HG03135 (cell line): Measurements from ENCODE around the gene IQCN.

Experiments used
- ATAC-seq: cut with Tn5 transposase; IDR thresholded peaks from one replicate; pipeline ENCODE4 v1.9.1; 2021; ENCODE audit warnings: mild to moderate bottlenecking, moderate library complexity; ENCODE audit not compliant: unreplicated experiment

IQCN gene, protein sequence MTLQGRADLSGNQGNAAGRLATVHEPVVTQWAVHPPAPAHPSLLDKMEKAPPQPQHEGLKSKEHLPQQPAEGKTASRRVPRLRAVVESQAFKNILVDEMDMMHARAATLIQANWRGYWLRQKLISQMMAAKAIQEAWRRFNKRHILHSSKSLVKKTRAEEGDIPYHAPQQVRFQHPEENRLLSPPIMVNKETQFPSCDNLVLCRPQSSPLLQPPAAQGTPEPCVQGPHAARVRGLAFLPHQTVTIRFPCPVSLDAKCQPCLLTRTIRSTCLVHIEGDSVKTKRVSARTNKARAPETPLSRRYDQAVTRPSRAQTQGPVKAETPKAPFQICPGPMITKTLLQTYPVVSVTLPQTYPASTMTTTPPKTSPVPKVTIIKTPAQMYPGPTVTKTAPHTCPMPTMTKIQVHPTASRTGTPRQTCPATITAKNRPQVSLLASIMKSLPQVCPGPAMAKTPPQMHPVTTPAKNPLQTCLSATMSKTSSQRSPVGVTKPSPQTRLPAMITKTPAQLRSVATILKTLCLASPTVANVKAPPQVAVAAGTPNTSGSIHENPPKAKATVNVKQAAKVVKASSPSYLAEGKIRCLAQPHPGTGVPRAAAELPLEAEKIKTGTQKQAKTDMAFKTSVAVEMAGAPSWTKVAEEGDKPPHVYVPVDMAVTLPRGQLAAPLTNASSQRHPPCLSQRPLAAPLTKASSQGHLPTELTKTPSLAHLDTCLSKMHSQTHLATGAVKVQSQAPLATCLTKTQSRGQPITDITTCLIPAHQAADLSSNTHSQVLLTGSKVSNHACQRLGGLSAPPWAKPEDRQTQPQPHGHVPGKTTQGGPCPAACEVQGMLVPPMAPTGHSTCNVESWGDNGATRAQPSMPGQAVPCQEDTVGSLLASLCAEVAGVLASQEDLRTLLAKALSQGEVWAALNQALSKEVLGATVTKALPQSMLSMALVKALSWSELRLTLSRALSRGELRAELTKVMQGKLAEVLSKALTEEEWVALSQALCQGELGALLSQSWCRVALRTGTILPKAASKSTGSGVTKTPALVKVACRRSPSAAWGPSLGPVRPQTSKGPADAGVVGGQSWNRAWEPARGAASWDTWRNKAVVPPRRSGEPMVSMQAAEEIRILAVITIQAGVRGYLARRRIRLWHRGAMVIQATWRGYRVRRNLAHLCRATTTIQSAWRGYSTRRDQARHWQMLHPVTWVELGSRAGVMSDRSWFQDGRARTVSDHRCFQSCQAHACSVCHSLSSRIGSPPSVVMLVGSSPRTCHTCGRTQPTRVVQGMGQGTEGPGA (N-terminal part only)

DNA sequence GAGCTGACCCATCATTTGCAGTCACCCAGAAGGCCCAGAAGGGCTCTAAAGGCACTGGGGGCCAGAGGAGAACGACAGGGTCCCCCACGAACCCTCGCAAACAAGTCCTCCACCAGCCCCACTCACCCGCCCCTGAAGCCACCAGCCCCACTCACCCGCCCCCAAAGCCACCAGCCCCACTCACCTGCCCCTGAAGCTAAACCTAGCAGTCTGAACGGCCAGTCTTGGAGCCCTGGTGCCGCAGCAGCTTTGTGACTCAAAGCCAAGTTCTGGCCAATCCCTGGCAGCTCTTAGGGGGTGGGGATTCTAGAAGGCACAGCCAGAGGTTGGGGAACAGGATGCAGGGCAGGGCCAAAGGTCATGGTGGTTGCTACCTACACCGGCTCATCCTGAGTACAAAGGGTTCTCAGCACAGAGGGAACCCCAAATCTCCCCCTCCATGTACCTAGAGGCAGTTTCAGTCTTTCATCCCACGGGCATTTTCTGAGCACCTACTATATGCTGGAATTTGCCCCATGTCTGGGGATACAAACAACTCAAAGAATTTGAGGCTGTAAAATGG lies at the start of gene IQCN:
Gene IQCN (minus strand): TSS at position 234 of the 562 bp plus-strand sequence. CDS start 4,974 bp downstream, outside the sequence.
- no peak for ATAC-seq

DNA sequence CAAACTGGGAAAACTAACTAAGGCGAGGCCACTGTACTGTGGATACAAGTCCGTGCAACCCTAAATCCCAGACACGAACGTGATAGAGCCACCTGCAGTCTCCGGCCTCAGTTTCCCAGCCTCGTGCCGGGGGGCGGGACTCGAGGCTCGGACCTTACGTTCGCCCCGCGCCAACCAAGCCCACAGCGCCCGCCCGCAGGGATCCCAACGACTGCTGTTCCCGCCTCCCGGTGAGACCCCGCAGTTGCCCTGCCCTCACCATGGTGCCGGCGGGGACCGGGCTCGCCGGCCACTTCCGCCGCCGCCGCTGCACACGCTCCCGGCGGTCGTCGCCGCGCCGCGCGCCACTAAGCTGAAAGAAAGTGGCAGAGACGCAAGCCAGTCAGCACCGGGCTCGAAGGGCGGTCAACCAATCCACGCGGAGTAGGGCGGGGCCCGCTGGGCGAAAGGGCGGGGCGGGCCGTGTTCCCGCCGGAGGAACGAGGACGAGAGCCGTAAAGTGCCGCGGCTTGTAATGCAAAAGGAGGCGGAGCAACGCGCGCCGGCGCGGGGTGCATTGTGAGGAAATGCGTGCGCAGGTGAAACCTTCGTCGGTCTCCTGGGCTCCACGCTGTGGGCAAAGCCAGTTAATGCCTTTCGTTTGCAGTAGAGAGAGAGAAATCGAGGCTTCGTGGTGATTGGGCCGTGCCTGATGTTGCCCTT lies 48.7 kb upstream of the IQCN start, which contains the start of gene LSM4:
Gene LSM4 (minus strand): TSS at position 318 of the 702 bp plus-strand sequence. CDS start 56 bp downstream, at position 262.
- peak; percentile 86 for ATAC-seq

DNA sequence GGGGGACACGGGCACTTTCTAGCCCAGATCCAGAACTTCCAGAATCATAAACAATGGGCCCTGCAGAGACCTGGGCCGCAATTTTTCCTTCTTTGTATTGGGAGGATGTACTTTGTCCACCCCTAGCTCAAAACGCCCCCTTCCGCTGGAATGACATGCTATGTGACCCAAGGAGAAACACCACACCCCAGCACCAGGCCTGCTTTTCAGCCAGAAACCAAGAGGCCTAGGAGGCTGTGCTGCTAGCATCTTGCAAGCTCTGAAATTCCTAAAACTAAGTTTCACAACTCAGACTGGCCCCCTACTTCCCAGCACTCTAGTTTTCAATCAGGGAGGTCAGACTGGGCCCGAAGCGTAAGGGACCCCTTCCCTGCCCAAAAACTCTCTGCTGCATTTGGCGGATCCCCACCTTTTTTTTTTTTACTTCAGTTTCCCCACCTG lies 48.1 kb upstream of the IQCN start:
- ATAC-seq = no peak

DNA sequence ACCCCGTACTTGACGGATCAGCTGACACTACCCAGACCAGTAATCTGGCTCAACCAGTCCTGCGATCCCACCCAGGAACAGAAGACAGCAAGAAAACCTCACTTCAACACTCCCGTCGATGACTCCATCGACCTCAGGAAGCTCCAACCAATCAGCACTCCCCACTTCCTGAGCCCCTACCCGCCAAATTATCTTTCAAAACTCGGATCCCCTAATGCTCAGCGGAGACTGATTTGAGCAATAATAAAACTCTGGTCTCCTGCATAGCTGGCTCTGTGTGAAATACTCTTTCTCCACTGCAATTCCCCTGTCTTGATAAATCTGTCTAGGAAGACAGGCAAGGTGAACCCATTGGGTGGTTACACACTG lies 47.5 kb upstream of the IQCN start:
- no peak for ATAC-seq

DNA sequence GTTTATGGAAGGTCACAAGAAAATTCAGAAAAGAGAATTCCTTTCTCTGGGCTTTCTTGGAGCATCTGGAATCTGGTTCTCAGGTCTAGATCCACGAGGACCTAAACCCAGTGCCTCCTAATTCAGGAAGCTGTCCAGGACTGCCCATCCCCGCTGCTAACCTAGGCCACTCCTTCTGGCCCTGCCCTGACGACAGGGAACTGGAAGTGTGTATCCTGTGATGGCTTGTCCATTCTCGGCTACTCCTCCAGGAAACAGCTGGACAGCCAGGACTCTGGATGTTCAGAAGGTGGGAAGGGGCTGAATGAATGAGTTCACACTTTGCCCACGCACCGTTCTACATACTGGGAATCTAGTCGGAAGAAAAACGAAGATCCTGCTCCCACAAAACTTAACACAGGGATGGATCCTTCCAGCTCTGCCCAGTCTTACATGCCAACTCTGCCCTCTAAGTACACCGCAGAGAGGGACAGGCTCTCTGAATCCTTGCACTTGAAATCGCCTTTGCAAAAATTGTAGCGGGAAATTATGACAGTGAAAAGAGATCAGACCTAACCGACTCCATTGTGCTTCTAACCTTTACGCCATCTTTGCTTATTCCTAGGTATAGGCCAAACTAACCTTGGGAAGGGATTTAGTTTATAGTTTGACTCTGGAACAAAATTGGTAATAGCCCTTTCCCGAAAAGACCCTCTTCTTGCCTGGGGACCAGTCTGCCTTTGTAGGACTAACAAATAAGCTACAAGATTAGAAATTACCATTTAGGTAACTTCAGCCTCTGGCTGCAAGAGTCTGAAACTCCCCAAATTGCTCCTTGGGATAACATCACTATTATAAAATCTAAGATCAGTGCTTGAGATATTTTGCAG lies 46.8 kb upstream of the IQCN start:
- no peak for ATAC-seq

DNA sequence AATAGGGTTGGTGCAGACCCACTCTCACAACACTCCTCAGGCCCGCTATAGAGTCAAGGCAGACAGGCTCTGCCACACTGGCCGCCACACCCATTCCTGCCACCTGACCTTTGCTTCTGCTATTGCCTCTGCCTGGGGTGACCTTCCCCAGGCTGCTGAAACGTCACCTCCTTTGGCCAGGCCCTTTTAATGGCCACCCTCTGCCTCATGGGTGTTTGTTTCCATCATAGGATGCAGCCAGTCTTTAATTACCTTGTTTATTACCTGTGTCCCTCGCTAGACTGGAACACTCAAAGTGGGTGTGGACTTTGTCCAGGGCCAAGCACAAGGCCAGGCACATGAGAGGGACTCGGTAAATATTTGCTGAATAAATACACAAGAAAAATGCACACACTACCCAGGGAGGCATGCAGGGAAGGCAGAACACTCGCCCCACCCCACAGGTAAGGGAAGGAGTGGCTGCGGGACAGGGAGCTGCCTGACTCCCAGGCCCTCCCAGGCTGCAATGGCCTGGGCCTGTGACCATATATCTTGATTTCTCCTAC lies 45.4 kb upstream of the IQCN start:
- no peak for ATAC-seq

DNA sequence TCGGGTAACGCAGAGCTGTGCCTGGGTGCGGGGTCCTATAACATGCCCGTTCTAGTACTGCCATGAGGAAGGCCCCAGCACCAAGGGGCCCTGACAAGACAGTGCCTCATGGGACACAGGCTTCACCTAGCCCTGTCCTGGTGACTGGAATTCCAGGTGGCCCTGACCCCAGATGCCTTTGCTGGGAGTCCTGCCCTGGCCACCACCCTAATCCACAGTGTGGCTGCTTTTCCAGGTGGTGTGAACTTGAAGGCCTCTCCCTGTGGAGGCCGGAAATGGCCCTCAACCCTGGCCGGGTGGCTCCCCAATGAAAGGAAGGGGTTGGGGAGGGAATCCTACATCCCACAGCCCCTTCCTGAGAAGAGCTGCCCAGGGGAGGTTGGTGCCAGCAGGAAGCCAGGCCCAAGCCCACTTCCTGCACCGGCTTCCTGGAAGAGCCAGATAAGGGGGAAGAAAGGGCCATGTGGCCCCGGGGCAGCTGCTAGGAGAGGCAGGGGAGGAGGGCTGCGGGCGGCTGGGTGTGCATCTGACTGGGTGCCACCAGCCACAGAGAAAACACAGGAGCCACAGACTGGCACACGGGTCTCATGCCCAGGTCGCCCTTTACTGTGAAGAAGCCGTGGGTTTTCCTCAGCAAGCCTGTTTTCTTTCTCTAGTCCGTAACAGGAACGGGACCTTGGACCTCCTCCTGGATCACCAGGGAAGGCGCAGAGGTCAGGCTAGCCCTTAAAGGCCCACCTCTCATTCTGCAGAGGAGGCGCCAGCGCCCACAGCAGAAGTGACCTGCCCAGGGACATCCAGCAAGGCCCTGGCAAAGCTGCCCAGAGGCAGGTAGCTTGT lies 43.9 kb upstream of the IQCN start:
- no peak for ATAC-seq

DNA sequence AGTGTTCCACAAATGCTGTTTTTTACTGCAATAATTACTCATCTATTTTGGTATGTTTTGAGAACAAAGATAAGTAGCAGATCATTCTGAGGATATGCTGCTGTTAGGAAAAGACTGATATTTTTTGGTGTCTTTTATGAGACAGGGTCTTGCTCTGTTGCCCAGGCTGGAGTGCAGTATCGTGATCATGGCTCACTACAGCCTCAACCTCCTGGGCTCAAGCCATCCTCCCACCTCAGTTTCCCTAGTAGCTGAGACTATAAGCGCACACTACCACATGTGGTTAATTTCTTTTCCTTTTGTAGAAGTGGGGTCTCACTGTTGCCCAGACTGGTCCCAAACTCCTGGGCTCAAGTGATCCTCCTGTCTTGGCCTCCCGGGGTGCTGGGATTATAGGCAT lies 39.1 kb upstream of the IQCN start:
- no peak for ATAC-seq

DNA sequence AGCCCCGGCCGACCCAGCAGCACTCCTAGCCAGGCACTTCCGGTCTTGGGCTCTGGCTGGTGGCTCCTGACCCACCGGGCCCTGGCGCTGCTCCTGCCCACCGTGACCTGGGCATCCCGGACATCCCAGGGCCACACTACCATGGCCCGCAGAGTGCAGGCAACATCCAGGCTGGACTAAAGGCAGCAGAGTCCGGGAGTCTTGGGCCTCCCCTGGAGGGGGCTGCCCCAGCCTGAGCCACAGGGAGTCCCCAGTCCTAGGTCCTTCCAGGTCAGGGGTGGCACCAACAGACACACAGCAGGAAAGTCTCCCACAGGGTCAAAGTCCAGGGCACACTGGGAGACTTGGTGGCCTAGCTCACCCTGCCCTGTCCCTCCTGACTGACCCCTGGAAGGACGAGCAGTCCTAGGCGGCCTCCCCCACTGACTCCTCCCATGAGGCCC lies 37.9 kb upstream of the IQCN start:
- ATAC-seq = no peak

DNA sequence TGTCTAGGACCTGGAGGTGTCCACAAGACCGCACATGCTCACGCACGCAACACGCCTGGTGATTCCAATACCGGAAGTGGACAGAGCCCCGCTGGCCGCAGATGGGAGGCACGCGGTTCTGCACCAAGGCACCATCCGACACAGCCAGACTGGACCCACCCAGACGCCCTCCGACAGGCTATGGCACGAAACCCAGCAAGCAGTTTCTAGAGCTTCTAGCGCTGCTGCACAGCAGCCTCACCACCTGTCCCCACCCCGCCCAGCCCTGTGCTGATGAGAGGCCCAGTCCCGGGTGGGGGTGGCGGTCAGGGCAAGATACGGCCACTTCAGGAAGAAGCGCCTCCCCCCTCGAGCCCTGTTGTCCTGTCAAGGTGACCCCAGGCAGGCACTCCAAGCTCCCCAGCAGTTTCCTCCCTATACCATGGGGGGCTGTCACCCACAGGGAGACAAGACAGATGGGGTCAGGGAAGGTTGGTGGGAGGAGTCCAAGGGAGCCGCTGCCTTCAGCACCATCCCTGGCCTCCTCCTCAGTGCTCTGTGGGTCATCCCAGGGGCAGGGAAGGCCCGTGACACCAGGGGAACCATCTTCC lies 37.3 kb upstream of the IQCN start:
- ATAC-seq = no peak

DNA sequence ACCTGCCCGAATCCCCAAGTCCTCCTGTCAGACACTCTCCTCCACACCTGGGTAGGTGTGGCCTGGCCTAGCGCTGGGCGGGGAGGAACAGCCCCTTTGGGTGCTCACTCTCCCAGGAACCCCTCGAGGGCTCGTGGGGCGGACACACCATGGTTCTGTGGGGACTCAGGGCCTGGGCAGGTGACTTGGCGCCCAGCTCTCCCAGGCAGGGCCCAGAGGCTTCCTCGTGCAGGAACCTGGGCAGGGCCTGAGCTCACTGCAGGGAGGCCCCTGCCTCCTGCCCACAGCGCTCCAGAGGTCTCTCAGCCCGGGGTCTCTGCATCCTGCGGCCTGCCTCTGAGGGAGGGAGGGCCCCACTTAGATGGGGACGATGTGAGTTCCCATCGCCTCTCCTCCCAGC lies 36.7 kb upstream of the IQCN start:
- no peak for ATAC-seq

DNA sequence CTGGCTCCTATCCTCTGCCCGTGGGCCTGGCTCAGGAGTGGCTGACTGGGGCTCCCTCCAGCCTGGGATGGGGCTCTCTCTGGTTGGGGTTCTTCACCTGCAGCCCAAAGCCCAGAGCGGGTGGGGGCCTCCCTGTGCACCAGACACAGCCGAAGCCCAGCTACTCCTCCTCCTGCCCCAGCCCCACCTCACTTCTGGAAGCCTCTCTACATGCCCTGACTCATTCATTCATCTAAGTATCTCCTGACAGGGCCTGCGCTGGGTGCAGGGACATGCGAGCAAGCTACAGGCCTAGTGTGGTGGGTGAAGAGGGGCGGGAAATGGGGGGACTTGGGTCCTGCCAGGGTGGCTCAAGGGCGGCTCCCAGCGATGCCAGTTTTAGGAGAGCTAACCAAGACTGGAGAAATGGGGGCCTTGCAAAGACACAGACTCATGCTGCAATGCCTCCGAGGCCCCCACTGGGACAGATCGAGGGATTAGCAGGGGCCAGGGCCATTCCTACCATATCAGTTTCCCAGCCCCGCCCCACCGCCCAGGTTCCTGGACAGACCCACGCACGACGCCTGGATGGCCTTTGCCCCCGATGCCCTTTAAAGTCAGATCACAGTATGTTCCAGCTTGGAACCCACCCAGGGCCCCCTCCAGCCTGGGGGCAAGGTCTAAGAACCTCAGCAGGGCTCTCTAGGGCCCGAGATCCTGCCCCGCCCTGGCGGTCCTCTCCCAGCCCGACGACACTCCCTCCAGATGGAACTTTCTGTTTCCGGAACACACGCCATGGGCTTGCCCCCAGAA lies 36.1 kb upstream of the IQCN start:
- no peak for ATAC-seq

DNA sequence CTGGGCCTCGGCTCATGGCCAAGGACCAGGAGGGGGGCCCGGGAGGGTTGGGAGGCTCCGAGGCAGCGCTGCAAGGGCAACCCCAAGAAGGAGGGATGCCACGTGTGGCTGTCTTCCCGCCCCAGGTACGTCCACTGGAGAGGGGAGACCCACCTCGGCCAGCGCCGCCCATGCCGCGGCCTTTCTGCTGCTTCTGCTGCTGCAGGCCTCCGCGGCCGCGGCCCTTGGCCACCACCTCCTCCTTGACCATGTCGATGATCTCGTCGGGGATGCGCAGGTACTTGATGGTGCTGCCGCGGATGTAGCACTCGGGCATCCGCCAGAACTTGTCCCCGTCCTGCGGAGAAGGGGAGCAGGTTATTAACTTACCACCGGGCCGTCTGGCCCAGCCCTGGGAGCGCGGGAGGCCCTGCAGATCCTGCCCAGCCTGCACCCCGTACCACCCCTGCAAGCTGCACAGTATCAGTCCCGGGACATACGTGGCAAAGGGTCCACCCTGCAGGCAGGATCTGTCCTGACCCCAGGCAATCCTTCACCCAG lies 35.3 kb upstream of the IQCN start:
- ATAC-seq = no peak

DNA sequence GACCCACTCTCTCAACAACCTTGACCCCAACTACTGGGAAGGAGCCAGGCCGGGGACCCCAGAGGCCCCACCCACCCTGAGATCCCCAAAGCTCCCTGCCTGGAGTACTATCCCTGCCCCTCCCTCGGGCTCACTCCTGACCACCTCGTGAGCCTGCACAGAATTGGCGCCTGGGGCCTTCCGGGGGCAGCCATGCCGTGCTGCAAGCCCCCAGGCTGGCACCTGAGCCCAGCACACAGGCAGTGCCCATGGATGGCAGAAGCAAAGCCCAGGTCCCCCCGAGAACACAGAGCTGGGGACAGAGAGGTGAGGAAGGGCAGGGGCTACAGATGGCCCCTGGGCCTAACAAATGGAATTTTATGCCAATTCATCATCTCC lies 34.7 kb upstream of the IQCN start:
- no peak for ATAC-seq

DNA sequence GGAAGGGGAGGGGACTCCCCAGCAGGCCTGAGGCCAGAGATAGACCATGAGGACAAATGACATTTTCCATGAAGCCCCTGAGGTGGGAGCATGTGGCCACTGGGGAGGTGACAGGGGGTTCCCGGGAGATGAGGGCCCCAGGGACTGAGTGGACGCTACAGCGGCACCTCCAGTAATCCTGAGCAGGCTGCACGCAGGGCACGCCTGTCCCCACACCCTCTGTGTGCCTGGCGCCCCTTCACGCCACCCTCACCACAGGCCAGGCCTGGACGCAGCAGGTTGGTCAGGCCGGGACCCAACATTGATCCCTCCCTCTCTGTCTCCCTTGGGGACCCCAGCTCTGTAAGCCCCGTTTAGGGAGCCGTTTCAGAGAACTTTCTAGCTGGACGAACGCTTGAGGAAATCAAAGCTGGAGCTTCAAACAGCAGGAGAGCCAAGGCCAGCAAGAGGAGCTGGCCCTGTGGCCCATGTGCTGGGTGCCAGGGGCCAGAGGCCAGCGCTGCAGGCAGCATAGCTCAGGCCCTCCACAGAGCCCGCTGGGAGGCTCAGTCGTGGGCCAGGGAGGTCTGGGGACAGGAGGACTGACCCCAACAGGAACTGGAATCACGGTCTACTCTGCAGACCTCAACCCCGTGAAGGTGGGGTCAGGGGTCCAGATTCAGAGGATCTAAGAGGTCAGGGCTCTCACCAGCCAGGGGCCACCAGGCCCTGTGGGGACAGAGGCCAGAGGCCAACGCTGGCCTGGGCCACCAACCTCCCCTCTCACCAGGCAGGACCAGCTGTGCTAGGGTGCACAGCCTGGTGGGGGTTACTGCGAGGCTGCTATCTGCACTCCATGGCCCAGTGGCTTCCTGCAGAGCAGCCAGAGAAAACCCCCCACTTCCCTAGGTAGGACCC lies 34.0 kb upstream of the IQCN start:
- ATAC-seq = no peak
